ENCODE results near the gene KCMF1. TPM values are rescaled to one million over a fixed set of nuclear protein-coding genes. Genes with fewer than 3 reads are reported as not detected.
"Not testable (repeated sequence)": the region's sequence is repeated elsewhere in the genome, so short reads cannot be mapped to it uniquely, and the experiment has no call there.

The KCMF1 gene
- total and polyA plus RNA-seq, 9 donors: 37.3 to 42.0 (median 39.1) TPM

DNA sequence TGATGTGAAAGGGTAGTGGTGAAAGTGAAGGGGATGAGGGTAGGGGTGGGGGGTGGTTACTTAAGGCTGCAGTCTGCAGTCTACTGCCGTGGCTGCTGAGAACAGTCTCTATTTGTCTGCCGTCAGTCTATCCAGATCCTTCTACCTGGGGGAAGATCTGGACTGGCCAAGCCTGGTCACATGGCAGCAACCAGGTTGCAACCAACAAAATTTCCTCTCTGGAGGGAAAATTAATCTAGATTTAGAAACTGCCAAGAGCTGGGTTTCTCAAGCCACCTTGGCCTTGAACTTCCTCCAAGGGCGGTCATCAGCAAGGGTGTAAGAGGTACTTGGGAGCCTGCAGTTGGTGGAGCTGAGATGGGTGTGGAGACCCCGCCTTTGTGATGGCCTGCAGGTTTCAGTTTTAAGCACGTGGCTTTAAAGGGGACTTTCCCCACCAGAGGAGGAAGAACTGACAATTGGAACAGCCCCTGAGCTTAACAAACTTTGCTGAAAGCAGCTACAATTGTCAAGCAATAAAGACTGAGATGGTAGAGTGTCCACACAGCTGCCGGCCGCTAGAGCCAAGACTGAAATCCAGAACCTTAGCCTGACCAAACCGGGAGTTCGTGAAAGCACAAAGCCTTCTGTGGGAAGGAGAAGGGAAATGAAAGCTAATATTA, 31.4 kb upstream of the KCMF1 start:
- 45% methylated on average over 9 of the region's 9 CpGs for WGBS (ENCODE audit: insufficient coverage)
- H3K4me1 ChIP-seq (ENCODE audit: control insufficient read depth, insufficient read depth, low read length): peaks cover 3% of the 10 kb centered on the region
- H3K9me3 ChIP-seq (replicated peaks; ENCODE audit: control insufficient read depth, low read depth, low read length): no peaks in the 10 kb centered on the region
- DNase-seq: no peak
- no peaks in the 10 kb centered on the region for H3K36me3 ChIP-seq (ENCODE audit: control insufficient read depth, insufficient read depth, low read length)
- H3K4me3 ChIP-seq (ENCODE audit: low read length): no peak overlapping the region
- no peaks in the 10 kb centered on the region for H3K27me3 ChIP-seq (ENCODE audit: control insufficient read depth, insufficient read depth, low read length)
- no peak overlapping the region for H3K27ac ChIP-seq (ENCODE audit: low read length)

DNA sequence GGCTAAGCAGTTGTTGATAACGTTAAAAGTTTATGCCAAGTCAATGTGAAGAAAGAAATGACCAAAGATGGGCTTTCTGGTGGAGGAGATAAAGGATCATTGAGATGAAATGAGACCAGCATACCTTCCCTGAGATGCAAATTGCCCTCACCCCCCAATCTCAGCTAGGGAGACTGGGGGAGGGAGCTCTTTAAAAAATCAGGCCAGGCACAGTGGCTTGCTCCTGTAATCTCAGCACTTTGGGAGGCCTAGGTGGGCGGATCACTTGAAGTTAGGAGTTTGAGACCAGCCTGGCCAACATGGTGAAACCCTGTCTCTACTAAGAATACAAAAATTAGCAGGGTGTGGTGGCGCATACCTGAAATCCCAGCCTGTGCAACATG, 30.9 kb upstream of the KCMF1 start:
- Histone ChIP-seq H3K27ac (ENCODE audit: low read length) (no peak overlapping the region), H3K36me3 (ENCODE audit: control insufficient read depth, insufficient read depth, low read length) (no peaks in the 10 kb centered on the region), H3K4me3 (ENCODE audit: low read length) (no peak overlapping the region), H3K27me3 (ENCODE audit: control insufficient read depth, insufficient read depth, low read length) (no peaks in the 10 kb centered on the region), H3K4me1 (ENCODE audit: control insufficient read depth, insufficient read depth, low read length) (peaks cover 3% of the 10 kb centered on the region), H3K9me3 (replicated peaks; ENCODE audit: control insufficient read depth, low read depth, low read length) (no peaks in the 10 kb centered on the region)
- no peak for DNase-seq
- WGBS (ENCODE audit: insufficient coverage): no CpG with 5 or more reads among the region's 3 CpGs

DNA sequence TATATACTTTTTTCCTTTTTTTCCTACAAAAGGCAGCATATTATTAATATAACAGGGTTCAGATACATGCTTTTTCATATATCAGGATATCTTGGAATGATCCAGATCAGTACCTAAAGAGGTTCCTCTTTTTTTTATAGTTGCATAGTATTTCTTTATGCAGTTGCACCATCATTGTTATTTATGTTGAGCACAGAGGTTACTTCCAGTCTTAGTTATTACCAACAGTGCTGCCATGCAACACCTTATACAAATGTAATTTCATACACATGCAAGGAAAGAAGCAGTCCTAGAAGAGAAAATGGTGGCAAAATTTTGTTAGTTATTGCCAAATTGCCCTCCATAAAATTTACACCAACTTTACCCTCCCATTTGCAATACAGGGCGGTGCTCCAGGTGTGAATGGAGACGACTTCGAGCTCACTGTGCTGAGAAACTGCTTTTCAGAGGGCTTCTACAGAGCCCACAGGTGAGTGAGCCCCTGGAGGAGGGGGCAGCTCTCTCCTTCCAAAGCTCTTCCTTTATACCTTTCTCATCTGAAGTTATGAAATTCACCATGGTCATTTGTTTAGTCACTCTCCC, 30.0 kb upstream of the KCMF1 start:
- Histone ChIP-seq H3K4me3 (ENCODE audit: low read length) (no peak overlapping the region), H3K27me3 (ENCODE audit: control insufficient read depth, insufficient read depth, low read length) (no peaks in the 10 kb centered on the region), H3K9me3 (replicated peaks; ENCODE audit: control insufficient read depth, low read depth, low read length) (no peaks in the 10 kb centered on the region), H3K36me3 (ENCODE audit: control insufficient read depth, insufficient read depth, low read length) (no peaks in the 10 kb centered on the region), H3K27ac (ENCODE audit: low read length) (no peak overlapping the region), H3K4me1 (ENCODE audit: control insufficient read depth, insufficient read depth, low read length) (peaks cover 3% of the 10 kb centered on the region)
- WGBS (ENCODE audit: insufficient coverage): no CpG with 5 or more reads among the region's 3 CpGs
- no peak for DNase-seq

DNA sequence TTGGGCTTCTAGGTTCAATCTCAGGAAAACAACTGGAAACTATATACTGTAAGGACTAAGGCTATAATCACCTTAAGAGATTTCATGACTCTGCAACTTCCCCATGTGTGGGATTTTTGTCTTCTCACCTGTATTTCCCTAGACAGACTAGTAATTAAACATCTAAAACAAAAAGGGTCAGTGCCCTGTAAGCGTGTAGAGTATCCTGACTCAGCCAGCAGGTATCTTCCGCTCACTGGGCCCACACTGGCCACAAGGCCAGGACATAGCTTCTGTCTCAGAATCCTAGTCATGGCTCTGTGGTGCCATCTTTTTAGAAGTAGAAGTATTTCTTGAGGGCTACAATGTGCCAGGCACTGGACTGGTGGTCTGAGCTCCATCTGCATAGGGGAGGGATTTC, 28.8 kb upstream of the KCMF1 start:
- Histone ChIP-seq H3K4me1 (ENCODE audit: control insufficient read depth, insufficient read depth, low read length) (peaks cover 3% of the 10 kb centered on the region), H3K4me3 (ENCODE audit: low read length) (no peak overlapping the region), H3K36me3 (ENCODE audit: control insufficient read depth, insufficient read depth, low read length) (no peaks in the 10 kb centered on the region), H3K9me3 (replicated peaks; ENCODE audit: control insufficient read depth, low read depth, low read length) (no peaks in the 10 kb centered on the region), H3K27ac (ENCODE audit: low read length) (no peak overlapping the region), H3K27me3 (ENCODE audit: control insufficient read depth, insufficient read depth, low read length) (no peaks in the 10 kb centered on the region)
- DNase-seq: no peak
- 93% methylated on average over 2 of the region's 2 CpGs for WGBS (ENCODE audit: insufficient coverage)

DNA sequence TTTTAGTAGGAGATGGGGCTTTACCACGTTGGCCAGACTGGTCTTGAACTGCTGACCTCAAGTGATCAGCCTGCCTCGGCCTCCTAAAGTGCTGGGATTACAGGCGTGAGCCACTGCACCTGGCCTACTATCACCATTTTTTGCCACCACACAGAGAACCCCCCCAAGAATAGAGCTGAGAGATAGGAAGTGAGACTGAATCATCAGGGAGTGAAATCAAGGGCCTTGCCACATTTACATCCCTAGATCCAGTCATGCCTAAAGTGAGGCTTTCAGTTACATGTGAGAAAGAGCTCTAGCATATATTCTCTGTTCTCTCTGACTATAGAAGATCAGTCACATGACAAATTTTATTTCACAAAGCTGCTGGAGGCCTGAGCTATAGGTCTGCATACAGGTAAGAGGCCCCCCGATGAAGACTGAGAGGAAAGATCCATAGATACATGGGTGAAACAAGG, 28.0 kb upstream of the KCMF1 start:
- Histone ChIP-seq H3K4me3 (ENCODE audit: low read length) (no peak overlapping the region), H3K4me1 (ENCODE audit: control insufficient read depth, insufficient read depth, low read length) (peaks cover 3% of the 10 kb centered on the region), H3K36me3 (ENCODE audit: control insufficient read depth, insufficient read depth, low read length) (no peaks in the 10 kb centered on the region), H3K27ac (ENCODE audit: low read length) (no peak overlapping the region), H3K9me3 (replicated peaks; ENCODE audit: control insufficient read depth, low read depth, low read length) (no peaks in the 10 kb centered on the region), H3K27me3 (ENCODE audit: control insufficient read depth, insufficient read depth, low read length) (no peaks in the 10 kb centered on the region)
- DNase-seq: no peak
- 100% methylated on average over 1 of the region's 4 CpGs for WGBS (ENCODE audit: insufficient coverage)

DNA sequence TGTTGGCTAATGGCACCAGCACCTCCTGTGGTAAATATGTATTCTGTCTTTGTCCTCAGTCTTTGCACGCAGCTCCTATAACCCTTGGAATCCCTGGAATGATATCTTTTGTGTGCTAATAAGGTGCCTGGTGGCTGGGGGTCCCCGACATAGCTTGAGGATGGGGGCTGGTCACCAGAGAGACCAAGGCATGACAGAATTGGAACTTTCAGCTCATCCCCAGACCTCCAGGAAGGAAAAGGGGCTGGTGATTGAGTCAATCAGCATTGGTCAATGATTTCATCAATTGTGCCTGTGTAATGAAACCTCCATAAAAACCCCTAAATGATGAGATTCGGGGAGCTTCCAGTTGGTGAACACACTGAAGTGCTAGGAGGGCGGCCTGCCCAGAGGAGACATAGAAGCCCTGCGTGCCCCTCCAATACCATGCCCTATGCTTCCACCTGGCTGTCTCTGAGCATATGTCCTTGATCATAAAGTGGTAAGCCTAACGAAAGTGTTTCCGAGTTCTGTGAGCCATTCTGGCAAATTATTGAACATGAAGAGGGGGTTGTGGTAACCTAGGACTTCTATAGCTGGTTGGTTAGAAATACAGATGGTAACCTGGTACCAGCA, 26.6 kb upstream of the KCMF1 start:
- no peaks in the 10 kb centered on the region for H3K27me3 ChIP-seq (ENCODE audit: control insufficient read depth, insufficient read depth, low read length)
- no peak for DNase-seq
- H3K4me1 ChIP-seq (ENCODE audit: control insufficient read depth, insufficient read depth, low read length): peaks cover 3% of the 10 kb centered on the region
- H3K27ac ChIP-seq (ENCODE audit: low read length): no peak overlapping the region
- no peak overlapping the region for H3K4me3 ChIP-seq (ENCODE audit: low read length)
- 66% methylated on average over 3 of the region's 7 CpGs for WGBS (ENCODE audit: insufficient coverage)
- H3K9me3 ChIP-seq (replicated peaks; ENCODE audit: control insufficient read depth, low read depth, low read length): no peaks in the 10 kb centered on the region
- H3K36me3 ChIP-seq (ENCODE audit: control insufficient read depth, insufficient read depth, low read length): no peaks in the 10 kb centered on the region

DNA sequence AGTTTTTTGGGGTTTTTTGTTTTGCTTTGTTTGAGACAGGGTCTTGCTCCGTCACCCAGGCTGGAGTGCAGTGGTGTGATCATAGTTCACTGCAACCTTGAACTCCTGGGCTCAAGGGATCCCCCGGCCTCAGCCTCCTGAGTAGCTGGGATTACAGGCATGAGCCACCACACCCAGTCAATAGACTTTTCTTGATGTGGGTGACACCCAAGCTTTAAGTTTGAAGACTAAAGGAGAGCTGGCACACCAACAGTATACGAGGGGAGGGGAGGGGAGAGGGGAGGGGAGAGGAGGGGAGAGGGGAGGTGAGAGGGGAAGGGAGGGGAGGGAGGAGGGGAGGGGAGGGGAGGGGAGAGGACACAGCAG, 25.1 kb upstream of the KCMF1 start:
- not testable (repeated sequence) for H3K4me3 ChIP-seq (ENCODE audit: low read length); H3K36me3 ChIP-seq (ENCODE audit: control insufficient read depth, insufficient read depth, low read length); H3K27ac ChIP-seq (ENCODE audit: low read length); H3K27me3 ChIP-seq (ENCODE audit: control insufficient read depth, insufficient read depth, low read length); DNase-seq; H3K4me1 ChIP-seq (ENCODE audit: control insufficient read depth, insufficient read depth, low read length); H3K9me3 ChIP-seq (replicated peaks; ENCODE audit: control insufficient read depth, low read depth, low read length)
- WGBS (ENCODE audit: insufficient coverage): 75% methylated on average over 1 of the region's 3 CpGs

DNA sequence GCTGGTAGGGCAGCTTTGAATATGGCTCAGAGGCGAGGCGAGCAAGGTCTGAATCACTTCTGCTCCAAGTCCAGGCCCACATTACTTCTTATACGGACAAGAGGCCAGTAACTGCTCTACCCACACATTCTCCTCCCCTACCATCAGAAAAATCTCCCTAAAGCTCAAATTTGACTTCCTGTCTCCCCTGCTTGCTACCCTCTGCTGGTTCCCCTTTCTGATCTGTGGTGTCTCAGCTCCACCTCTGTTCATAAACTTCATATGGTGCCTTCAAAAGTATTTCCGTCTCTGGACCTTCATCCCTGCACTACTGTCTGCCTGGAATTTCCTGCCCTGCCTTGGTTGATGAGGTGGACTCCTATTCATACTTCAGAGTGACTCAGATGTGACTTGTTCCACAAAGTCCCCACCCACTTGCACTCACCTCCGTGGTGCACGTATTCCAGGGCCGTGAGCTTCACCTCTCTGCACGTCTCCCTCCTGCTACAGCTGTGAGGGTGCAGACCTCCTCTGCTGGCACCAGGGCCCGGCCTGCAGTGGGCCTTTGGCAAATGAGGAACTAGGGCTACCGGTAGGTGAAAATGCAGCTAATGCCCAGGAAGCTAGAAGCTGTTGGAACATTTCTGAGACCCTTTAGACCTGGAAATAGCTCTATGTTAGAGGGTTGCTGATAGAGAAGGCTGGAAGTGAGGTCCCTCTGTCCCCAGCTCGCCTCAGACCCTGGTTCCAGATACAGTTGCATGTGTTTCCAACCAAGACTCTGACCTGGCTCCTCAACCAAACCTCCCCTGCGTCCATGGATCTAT, 24.6 kb upstream of the KCMF1 start:
- no peak overlapping the region for H3K27ac ChIP-seq (ENCODE audit: low read length)
- no peak overlapping the region for H3K4me3 ChIP-seq (ENCODE audit: low read length)
- H3K36me3 ChIP-seq (ENCODE audit: control insufficient read depth, insufficient read depth, low read length): no peaks in the 10 kb centered on the region
- H3K9me3 ChIP-seq (replicated peaks; ENCODE audit: control insufficient read depth, low read depth, low read length): no peaks in the 10 kb centered on the region
- 75% methylated on average over 3 of the region's 12 CpGs for WGBS (ENCODE audit: insufficient coverage)
- no peaks in the 10 kb centered on the region for H3K4me1 ChIP-seq (ENCODE audit: control insufficient read depth, insufficient read depth, low read length)
- no peaks in the 10 kb centered on the region for H3K27me3 ChIP-seq (ENCODE audit: control insufficient read depth, insufficient read depth, low read length)
- no peak for DNase-seq

DNA sequence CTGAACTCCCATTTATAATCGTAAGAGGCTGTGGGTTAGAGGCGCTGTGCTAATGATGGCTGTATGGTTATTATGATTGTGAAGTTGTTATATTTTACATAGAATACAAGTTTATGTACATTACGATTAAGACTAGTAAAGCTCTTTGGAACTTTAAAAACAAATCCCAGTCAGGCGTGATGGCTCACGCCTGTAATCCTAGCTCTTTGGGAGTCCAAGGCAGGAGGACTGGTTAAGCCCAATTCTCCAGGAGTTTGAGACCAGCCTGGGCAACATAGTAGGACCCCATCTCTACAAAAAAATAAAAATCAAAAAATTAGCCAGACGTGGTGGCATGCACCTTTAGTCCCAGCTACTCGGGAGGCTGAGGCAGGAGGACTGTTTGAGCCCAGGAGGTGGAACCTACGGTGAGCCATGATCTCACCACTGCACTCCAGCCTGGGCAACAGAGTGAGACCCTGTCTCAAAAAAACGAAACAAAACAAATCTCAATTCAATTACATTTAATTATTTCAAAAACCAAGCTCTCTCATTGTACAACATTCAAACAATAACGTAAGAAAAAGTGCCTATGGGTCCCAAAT, 23.9 kb upstream of the KCMF1 start:
- H3K27ac ChIP-seq (ENCODE audit: low read length): no peak overlapping the region
- no peak for DNase-seq
- WGBS (ENCODE audit: insufficient coverage): 94% methylated on average over 5 of the region's 10 CpGs

DNA sequence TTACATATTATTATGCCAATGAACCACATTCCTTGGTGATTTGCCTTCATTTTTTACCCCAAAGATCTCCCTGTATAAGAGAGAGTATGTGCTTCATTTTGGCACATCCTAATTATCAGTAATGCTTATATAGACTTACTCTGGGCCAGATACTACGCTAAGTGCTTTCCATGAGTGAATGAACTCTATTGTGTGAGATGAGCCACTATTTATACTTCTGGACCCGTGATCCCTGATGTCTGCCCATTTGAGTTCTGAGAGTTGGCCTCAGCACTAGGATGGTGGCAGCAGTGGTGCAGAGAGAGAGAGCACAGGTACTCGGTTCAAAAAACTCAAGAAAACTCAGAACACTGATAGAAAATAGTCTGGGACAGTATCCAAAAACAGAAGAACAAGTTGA, 17.4 kb upstream of the KCMF1 start:
- Histone ChIP-seq H3K36me3 (ENCODE audit: control insufficient read depth, insufficient read depth, low read length) (no peaks in the 10 kb centered on the region), H3K27ac (ENCODE audit: low read length) (no peak overlapping the region), H3K4me1 (ENCODE audit: control insufficient read depth, insufficient read depth, low read length) (peaks cover 8% of the 10 kb centered on the region), H3K9me3 (replicated peaks; ENCODE audit: control insufficient read depth, low read depth, low read length) (no peaks in the 10 kb centered on the region), H3K4me3 (ENCODE audit: low read length) (no peak overlapping the region), H3K27me3 (ENCODE audit: control insufficient read depth, insufficient read depth, low read length) (no peaks in the 10 kb centered on the region)
- DNase-seq: no peak
- WGBS (ENCODE audit: insufficient coverage): 58% methylated on average over 2 of the region's 3 CpGs

More for the DNA sequence above, 23.9 kb upstream of the KCMF1 start:
- H3K36me3 ChIP-seq (ENCODE audit: control insufficient read depth, insufficient read depth, low read length): no peaks in the 10 kb centered on the region
- no peaks in the 10 kb centered on the region for H3K9me3 ChIP-seq (replicated peaks; ENCODE audit: control insufficient read depth, low read depth, low read length)
- no peaks in the 10 kb centered on the region for H3K27me3 ChIP-seq (ENCODE audit: control insufficient read depth, insufficient read depth, low read length)
- no peak overlapping the region for H3K4me3 ChIP-seq (ENCODE audit: low read length)
- no peaks in the 10 kb centered on the region for H3K4me1 ChIP-seq (ENCODE audit: control insufficient read depth, insufficient read depth, low read length)

Measured in muscle of leg (tissue), 11 donors.